Activated CD4-positive, CD25-positive, alpha-beta regulatory T cell treated with anti-CD3 and anti-CD28 coated beads, Interleukin-2, amount 50 U/mL, for 24 hours (primary cell): Measurements from ENCODE around the gene ZNF583.

Source experiments
- ATAC-seq, 2 donors: fragments of 150-1000 bp; cut with Tn5 transposase; one replicate each; pipeline ENCODE4 v1.10.0; 2021; ENCODE audit warnings: mild to moderate bottlenecking in 1 of 2, moderate library complexity in 1 of 2

ZNF583 gene

DNA sequence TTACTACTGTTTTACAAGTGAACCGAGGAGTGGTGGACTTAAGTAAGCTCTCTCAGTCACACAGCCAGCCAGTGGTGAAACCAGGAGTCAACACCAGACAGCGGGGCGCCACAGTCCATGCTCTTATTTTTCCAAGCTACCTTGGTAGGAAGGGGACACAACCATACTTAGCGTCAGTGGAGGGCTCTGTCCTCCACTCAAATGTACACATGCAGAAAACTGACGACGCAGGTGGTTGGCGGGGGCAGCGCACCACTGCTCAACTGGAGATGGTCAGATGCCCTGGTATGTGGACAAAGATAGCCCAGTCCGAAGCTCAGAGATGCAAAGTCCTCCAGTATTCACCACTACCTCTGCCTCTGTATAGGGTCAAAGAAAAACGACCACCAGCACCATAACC, 72.0 kb downstream of the ZNF583 start:
- no peak for ATAC-seq
